GM12872 (cell line): ENCODE measurements around the gene HDAC3.

ENCODE experiments used
- TF ChIP-seq, protein P1 (sequence below): IDR thresholded peaks from 3 replicates; pipeline ENCODE4 v1.5.1; 2011; ENCODE audit warnings: low read depth, mild to moderate bottlenecking, low read length, moderate library complexity; ENCODE audit not compliant: insufficient read depth

HDAC3 gene

DNA sequence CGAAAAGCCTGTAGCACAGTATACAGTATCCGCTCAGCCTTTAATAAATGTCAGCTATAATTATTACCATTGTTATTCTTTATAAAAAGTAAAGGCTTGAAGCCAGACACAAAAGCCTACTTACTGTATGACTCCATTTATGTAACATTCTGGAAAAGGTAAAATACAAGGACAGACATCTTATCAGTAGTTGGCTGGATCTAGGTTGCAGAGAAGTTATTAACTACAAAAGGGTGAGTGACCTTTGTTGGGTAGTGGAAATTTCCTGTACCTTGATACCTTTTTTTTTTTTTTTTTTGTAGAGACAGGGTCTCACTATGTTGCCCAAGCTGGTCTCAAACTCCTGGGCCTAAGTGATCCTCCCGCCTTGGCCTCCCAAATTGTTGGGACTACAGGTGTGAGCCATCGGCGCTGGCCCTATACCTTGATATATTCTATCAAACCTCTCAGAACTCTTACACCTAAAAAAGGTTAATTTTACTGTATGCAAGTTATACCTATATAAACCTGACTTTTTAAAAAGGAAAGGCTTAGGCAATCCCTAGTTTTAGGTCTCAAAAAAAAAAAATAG is 6.0 kb downstream of the HDAC3 start:
- TF ChIP-seq, protein P1, sequence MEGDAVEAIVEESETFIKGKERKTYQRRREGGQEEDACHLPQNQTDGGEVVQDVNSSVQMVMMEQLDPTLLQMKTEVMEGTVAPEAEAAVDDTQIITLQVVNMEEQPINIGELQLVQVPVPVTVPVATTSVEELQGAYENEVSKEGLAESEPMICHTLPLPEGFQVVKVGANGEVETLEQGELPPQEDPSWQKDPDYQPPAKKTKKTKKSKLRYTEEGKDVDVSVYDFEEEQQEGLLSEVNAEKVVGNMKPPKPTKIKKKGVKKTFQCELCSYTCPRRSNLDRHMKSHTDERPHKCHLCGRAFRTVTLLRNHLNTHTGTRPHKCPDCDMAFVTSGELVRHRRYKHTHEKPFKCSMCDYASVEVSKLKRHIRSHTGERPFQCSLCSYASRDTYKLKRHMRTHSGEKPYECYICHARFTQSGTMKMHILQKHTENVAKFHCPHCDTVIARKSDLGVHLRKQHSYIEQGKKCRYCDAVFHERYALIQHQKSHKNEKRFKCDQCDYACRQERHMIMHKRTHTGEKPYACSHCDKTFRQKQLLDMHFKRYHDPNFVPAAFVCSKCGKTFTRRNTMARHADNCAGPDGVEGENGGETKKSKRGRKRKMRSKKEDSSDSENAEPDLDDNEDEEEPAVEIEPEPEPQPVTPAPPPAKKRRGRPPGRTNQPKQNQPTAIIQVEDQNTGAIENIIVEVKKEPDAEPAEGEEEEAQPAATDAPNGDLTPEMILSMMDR = no peak

DNA sequence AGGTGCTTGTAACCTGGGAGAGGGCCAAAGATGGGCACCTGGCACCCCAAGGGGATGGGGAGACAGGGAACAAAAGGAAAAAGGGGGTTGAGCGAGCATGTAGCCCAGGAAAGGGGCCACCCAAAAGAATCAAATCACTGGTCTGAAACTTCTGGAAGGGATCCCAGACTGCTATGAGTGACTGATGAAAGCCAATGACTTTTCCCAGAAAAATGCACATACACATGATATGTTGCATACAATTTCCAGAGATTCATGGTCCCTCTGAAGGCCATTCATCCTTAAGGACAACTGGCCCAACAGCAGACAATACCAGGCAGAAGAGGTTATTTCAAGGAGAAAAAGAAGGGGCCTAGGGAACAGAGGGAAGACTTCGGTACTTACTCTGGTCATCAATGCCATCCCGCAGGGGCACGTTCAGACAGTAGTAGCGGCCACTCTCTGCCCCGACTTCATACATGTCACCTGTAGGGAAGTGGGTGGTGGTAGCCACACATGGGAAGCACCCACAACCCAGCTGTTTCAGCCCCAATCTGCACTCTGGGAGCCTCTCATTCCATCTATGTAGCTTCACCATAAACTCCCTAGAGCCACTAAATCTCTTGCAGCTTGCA is 8.4 kb downstream of the HDAC3 start:
- TF ChIP-seq, protein P1 = no peak

DNA sequence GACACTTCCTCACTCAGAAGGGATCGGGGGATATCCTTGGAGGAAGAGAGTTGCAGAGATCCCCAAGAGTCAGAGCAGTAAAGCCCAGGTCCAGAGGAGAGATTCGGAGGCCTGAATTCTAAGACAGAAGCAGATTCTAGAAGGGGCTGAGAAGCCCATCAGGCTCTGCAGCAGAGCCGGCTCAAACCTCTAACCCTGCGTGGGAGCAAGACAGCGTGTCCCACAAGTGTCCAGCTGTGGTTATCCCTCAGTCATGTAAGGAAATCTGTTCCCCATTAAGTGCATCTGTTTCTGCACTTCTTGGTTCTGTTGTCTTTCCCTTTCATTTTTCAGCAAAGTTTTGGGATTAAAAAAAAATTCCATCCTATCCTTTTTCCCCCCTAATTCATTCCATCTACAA is 13.0 kb downstream of the HDAC3 start:
- TF ChIP-seq, protein P1 = no peak

DNA sequence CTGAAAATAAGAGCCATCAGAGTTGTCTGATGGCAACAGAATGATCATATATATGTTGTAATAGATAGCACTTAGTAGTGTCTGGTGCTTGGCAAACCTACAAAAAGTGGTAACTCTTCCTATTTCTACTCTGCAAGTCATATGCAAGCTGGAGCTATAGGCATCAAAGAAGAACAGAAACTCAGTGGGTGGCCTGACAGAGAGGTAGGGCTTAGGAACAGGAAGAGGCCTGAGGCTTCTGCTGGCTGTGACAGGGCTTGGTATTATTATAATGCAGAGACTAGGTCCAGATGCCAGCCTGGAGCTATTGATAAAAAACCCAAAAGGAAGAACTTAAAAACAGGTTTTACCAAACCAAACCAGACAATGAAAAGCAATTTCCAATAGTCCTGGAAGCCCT is 13.5 kb downstream of the HDAC3 start:
- TF ChIP-seq, protein P1 = no peak

DNA sequence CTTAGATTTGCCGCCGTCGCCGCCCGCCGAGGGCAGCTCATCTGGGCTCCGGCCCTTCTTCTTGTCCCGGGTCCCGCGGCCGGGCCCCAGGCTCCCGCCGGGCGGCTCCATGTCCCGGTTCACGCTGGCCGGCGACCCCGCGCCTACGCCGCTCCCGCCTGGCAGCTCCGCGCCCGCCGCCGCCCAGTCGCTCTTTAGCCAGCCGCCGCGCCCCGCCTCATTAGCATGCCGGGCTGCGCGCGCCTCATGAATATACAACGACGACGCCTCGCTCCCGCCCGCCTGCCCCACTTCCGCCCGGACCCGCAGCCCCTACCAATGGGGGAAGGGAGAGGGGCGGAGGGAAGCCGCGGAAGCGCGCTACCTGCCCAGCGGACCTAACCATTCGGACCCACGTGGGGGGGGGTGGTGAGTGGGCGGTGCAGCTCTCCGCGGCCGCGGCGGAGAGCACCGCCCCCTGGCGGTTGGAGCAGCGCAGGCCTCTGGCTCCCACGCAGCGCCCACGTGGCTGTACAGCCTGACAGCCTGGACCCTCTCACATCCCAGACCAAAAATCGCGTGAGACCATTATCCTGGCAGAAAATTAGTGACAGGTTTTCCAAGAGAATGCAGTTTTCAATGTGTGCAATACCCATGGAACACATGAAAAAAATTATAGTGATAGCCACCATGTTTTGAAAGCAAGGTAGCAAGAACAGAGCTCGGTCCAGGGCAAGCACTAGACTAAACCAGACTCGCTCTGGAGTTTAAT is 17.7 kb downstream of the HDAC3 start, which contains the start of gene DIAPH1:
Gene DIAPH1, minus strand, starts transcription at position 197 of the 751 bp plus-strand sequence. Its CDS starts 86 bp downstream, at position 111.
- TF ChIP-seq, protein P1 = peak; percentile 95

DNA sequence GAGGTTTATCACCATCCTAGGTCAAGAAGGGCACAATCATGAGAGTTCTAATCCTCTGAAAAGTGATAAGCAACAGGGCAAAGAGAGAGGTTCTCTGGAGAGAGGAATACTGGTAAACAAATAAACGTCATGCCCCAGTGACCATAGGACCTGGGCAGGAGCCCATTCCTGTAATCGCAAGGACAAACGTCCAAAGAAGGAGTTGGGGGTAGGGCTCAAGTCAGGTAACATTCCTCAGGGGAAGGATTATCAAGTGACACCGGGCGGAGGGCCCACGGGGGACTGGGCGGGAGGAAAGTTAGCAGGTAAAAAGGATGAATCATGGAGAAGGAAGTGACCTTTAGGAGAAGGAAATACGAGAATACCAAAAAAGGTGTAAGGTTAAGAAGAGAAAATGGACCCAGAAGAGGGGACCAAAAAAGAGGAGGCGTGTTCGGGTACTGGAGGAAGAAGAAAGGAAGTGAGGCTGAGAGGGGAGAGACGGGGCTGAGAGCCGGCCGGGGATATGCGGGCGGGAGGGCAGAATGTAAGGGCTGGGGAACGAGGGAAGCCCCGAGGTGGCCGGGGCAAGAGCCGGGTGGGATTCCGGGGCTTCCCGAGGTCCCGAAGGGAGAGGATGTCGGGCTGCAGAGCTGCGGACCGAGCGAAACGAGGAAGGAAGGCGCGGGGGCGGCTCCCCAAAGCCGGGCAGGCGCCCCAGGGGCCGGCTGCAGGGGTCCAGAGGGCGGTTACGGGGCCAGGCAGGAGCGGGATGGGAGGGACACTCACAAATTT is 18.4 kb downstream of the HDAC3 start:
- TF ChIP-seq, protein P1 = no peak

DNA sequence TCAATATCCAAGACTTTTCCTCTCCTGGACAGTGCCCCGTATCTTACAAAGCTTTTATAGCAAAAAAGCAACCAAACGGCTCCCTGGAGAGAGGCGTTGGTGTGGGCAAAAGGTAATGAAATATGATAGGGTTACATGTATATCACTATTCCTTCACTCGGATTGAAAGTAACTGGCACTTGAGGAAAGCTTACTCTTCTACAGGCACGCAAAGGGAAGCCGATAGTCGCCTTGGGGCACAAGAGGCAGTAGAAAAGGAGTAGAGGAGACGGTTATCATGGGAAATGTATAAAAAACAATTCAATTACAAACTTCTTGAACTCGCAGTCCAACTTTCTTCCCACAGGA is 19.0 kb downstream of the HDAC3 start:
- TF ChIP-seq, protein P1 = no peak
